GM19043 (cell line): Measurements from ENCODE around the gene ANKRD13D.

ENCODE experiments used
- ATAC-seq: cut with Tn5 transposase; IDR thresholded peaks from one replicate; pipeline ENCODE4 v1.9.1; 2021; ENCODE audit warnings: low read depth; ENCODE audit not compliant: unreplicated experiment

The ANKRD13D gene

GRCh38 chr11:67261946-67262681, 27.0 kb upstream of the ANKRD13D start:
- no peak for ATAC-seq

GRCh38 chr11:67262731-67263675, 26.1 kb upstream of the ANKRD13D start:
- no peak for ATAC-seq

GRCh38 chr11:67264260-67264659, 24.8 kb upstream of the ANKRD13D start:
- no peak for ATAC-seq

GRCh38 chr11:67264877-67265632, 24.0 kb upstream of the ANKRD13D start:
- no peak for ATAC-seq

GRCh38 chr11:67265633-67266448, 23.3 kb upstream of the ANKRD13D start:
- no peak for ATAC-seq

GRCh38 chr11:67266449-67267187, 22.5 kb upstream of the ANKRD13D start, which contains the start of gene GRK2:
Gene GRK2 (plus strand): TSS chr11:67266473. CDS start chr11:67266700, 227 bp downstream.
- no peak for ATAC-seq

- ATAC-seq = no peak
These were observed 21.7 kb upstream of the ANKRD13D start for GRCh38 chr11:67267188-67268080.

GRCh38 chr11:67268081-67268961, 20.8 kb upstream of the ANKRD13D start:
- peak; percentile 41 for ATAC-seq

GRCh38 chr11:67268962-67269268, 20.2 kb upstream of the ANKRD13D start:
- no peak for ATAC-seq

- ATAC-seq = no peak
These were observed 19.5 kb upstream of the ANKRD13D start for GRCh38 chr11:67269401-67270255.

GRCh38 chr11:67270256-67271204, 18.6 kb upstream of the ANKRD13D start:
- ATAC-seq = no peak

GRCh38 chr11:67271205-67271540, 17.9 kb upstream of the ANKRD13D start:
- no peak for ATAC-seq

- ATAC-seq = no peak
These were observed 17.4 kb upstream of the ANKRD13D start for GRCh38 chr11:67271541-67272284.

- no peak for ATAC-seq
These were observed 16.5 kb upstream of the ANKRD13D start for GRCh38 chr11:67272327-67273259.
